ENCODE data around the gene ARF1. TPM values are rescaled to one million over a fixed set of nuclear protein-coding genes. Genes with fewer than 3 reads are reported as not detected.
A peak's percentile ranks its signal among the peaks of the same experiment; 100 is the strongest.

ARF1 gene
- total RNA-seq, 2 experiments from 2014 or later, result 318 to 322 TPM

DNA sequence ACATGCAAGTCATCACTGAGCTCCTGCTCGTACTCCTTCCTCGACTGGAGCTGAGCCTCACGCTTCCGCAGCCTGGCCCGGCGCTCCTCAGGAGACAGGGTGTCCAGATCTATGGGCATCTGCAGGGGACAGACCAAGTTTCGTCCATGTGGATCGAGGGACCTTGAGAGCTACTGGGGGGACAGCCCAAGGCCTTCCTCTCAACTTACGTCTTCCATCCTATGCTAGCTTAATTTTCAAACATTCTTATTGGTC, 24.2 kb downstream of the ARF1 start:
- Histone ChIP-seq H3K4me3 (ENCODE audit: low read length) (no peak overlapping the region), H3K27ac (ENCODE audit: low read depth in 1 of 2, low read length in 2 of 2) (no peak overlapping the region), H3K36me3 (ENCODE audit: insufficient read depth, low read length) (peaks cover 23% of the 10 kb centered on the region), H3K27me3 (ENCODE audit: control insufficient read depth in 1 of 2, insufficient read depth in 2 of 2, low read length in 2 of 2) (no peaks in the 10 kb centered on the region), H3K4me1 (ENCODE audit: insufficient read depth, low read length) (peaks cover 46% of the 10 kb centered on the region), H3K9me3 (ENCODE audit: control insufficient read depth in 1 of 2, insufficient read depth in 1 of 2, low read length in 2 of 2) (no peaks in the 10 kb centered on the region)
- intact Hi-C loops (cut with DNase I, micrococcal nuclease), result loop anchor here (10.0 kb wide), 3 partner anchors 112 to 372 kb away; partner anchors contain the start of genes JMJD4 (in 1 of the 2), SNAP47 (in 1 of the 2) and TRIM11 (in 1 of the 2)
- CTCF ChIA-PET, result no interaction called here
- POLR2A ChIA-PET, result interaction anchor here (1.9 kb wide), 1 partner anchor 59 kb away, joined by 10 read pairs; the partner anchor contains the start of gene IBA57
- ATAC-seq (ENCODE audit: poor library complexity) (no peak), DNase-seq (no peak)
- TF ChIP-seq, protein P1, sequence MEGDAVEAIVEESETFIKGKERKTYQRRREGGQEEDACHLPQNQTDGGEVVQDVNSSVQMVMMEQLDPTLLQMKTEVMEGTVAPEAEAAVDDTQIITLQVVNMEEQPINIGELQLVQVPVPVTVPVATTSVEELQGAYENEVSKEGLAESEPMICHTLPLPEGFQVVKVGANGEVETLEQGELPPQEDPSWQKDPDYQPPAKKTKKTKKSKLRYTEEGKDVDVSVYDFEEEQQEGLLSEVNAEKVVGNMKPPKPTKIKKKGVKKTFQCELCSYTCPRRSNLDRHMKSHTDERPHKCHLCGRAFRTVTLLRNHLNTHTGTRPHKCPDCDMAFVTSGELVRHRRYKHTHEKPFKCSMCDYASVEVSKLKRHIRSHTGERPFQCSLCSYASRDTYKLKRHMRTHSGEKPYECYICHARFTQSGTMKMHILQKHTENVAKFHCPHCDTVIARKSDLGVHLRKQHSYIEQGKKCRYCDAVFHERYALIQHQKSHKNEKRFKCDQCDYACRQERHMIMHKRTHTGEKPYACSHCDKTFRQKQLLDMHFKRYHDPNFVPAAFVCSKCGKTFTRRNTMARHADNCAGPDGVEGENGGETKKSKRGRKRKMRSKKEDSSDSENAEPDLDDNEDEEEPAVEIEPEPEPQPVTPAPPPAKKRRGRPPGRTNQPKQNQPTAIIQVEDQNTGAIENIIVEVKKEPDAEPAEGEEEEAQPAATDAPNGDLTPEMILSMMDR (IDR thresholded peaks at IDR 0.05), result no peak
- H3K4me3 Mint-ChIP-seq, result peak overlapping the region; percentile 12
- no peaks in the 10 kb centered on the region for H3K27me3 Mint-ChIP-seq
- H3K27ac Mint-ChIP-seq, result peak overlapping the region; percentile 93
- H3K9me3 Mint-ChIP-seq, result no peaks in the 10 kb centered on the region
- H3K4me1 Mint-ChIP-seq (ENCODE audit: low read depth), result peaks cover 39% of the 10 kb centered on the region
- peaks cover 25% of the 10 kb centered on the region for H3K36me3 Mint-ChIP-seq (ENCODE audit: low read depth)

DNA sequence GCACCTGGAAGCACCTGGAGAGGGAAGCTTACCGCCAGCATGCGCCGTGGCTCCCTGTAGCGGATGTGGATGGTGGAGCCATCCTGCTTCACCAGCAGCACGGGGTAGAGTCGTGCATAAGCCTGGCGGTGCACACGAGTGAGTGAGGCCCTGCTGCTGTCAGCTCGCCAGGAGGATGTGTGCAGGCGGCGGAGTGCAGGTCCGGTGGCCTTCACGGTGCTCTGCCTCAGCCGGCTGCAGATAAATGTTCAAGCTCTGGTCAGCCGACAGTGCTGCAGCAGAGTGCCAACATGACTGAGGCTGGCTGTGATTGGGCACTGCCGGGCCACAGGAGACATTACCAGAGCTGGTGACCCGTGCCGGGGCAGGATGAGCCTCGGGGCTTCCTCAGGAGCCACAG, 25.1 kb downstream of the ARF1 start:
- no peak overlapping the region for H3K4me3 ChIP-seq (ENCODE audit: low read length)
- Mint-ChIP-seq H3K27ac (peak overlapping the region; percentile 93), H3K27me3 (no peaks in the 10 kb centered on the region), H3K36me3 (ENCODE audit: low read depth) (peaks cover 25% of the 10 kb centered on the region), H3K4me3 (peak overlapping the region; percentile 92), H3K9me3 (no peaks in the 10 kb centered on the region), H3K4me1 (ENCODE audit: low read depth) (peaks cover 39% of the 10 kb centered on the region)
- peaks cover 38% of the 10 kb centered on the region for H3K4me1 ChIP-seq (ENCODE audit: insufficient read depth, low read length)
- TF ChIP-seq, protein P1 (IDR thresholded peaks at IDR 0.05), result no peak
- CTCF ChIA-PET, result no interaction called here
- intact Hi-C loops (cut with DNase I, micrococcal nuclease), result loop anchor here (2.0 to 10.0 kb wide), 6 partner anchors 23 to 373 kb away; partner anchors contain the start of genes ARF1 (in 1 of the 2), GUK1 (in 1 of the 2), JMJD4 (in 1 of the 2) and SNAP47 (in 1 of the 2)
- POLR2A ChIA-PET, result no interaction called here
- peak in 1 of 14 experiments; percentile 40 for DNase-seq
- no peaks in the 10 kb centered on the region for H3K27me3 ChIP-seq (ENCODE audit: control insufficient read depth in 1 of 2, insufficient read depth in 2 of 2, low read length in 2 of 2)
- peaks cover 23% of the 10 kb centered on the region for H3K36me3 ChIP-seq (ENCODE audit: insufficient read depth, low read length)
- ATAC-seq (ENCODE audit: poor library complexity), result no peak
- no peak overlapping the region for H3K27ac ChIP-seq (ENCODE audit: low read depth in 1 of 2, low read length in 2 of 2)
- H3K9me3 ChIP-seq (ENCODE audit: control insufficient read depth in 1 of 2, insufficient read depth in 1 of 2, low read length in 2 of 2), result no peaks in the 10 kb centered on the region

DNA sequence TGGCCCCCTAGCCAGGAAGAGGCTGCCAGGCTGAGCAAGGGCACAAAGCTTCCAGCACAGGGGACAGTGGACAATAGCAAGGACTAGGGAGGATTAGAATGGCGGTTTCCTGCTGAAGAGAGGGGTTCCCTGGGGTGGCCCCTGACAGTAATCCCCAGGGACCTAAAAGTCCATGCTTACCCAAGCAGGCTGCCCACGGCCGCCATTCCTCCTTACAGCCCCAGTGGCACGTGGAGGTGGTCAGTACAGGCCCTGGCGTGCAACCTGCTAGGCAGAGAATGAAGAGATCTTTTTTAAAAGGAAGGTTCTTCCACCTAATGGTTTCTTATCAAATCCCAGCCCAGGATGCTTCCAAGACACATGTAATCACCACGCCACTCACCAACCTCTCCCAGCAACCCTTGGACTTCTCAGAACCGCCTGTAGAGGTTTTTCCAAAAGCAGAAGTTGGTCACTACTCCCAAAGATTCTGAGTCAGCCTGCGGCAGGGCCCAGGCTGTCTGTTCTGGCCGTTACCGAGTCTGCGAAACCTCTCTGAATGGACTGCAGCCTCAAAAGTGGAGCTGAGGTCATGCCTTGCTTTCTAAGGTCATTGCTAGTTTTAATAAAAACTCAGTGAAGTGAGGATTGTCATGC, 25.7 kb downstream of the ARF1 start:
- H3K4me3 Mint-ChIP-seq, result peak overlapping the region; percentile 92
- ChIA-PET CTCF (no interaction called here), POLR2A (interaction anchor here (2.8 kb wide), 1 partner anchor 25 kb away, joined by 22 read pairs; the partner anchor contains the start of gene ARF1)
- DNase-seq (peak in 2 of 14 experiments; percentile 42 to 53), ATAC-seq (ENCODE audit: poor library complexity) (no peak)
- Histone ChIP-seq H3K27me3 (ENCODE audit: control insufficient read depth in 1 of 2, insufficient read depth in 2 of 2, low read length in 2 of 2) (no peaks in the 10 kb centered on the region), H3K9me3 (ENCODE audit: control insufficient read depth in 1 of 2, insufficient read depth in 1 of 2, low read length in 2 of 2) (no peaks in the 10 kb centered on the region), H3K4me3 (ENCODE audit: low read length) (peak overlapping the region; percentile 99), H3K27ac (ENCODE audit: low read depth in 1 of 2, low read length in 2 of 2) (peak overlapping the region; percentile 84 to 90), H3K4me1 (ENCODE audit: insufficient read depth, low read length) (peaks cover 38% of the 10 kb centered on the region), H3K36me3 (ENCODE audit: insufficient read depth, low read length) (peaks cover 23% of the 10 kb centered on the region)
- peaks cover 38% of the 10 kb centered on the region for H3K4me1 Mint-ChIP-seq (ENCODE audit: low read depth)
- TF ChIP-seq, protein P1 (IDR thresholded peaks at IDR 0.05), result no peak
- no peaks in the 10 kb centered on the region for H3K9me3 Mint-ChIP-seq
- peak overlapping the region; percentile 93 for H3K27ac Mint-ChIP-seq
- H3K36me3 Mint-ChIP-seq (ENCODE audit: low read depth), result peaks cover 23% of the 10 kb centered on the region
- intact Hi-C loops (cut with DNase I, micrococcal nuclease), result loop anchor here (2.0 to 10.0 kb wide), 6 partner anchors 23 to 373 kb away; partner anchors contain the start of genes ARF1 (in 1 of the 2), GUK1 (in 1 of the 2), JMJD4 (in 1 of the 2) and SNAP47 (in 1 of the 2)
- no peaks in the 10 kb centered on the region for H3K27me3 Mint-ChIP-seq

Data from CD4-positive, alpha-beta T cell (primary cell).